Smooth muscle cell (in vitro differentiated cells): ENCODE measurements around the gene ME3. TPM values are rescaled to one million over a fixed set of nuclear protein-coding genes. Genes with fewer than 3 reads are reported as not detected.

Experiments
- DNase-seq: peaks from one replicate; lab custom pipeline; 2025; ENCODE audit not compliant: unreplicated experiment; lab: John Stamatoyannopoulos, UW
- H2AFZ ChIP-seq: fragments of 200-600 bp; sonication (generic); 2 replicates; pipeline ENCODE4 v1.6.0; 2016; ENCODE audit warnings: antibody characterized with exemption, low read depth, mild to moderate bottlenecking
- H3F3A ChIP-seq: fragments of 200-600 bp; sonication (generic); 2 replicates; pipeline ENCODE4 v1.6.0; 2017; ENCODE audit warnings: antibody characterized with exemption, low read depth
- H3K27ac ChIP-seq: fragments of 200-600 bp; sonication (generic); 2 replicates; pipeline ENCODE4 v1.5.1; 2016; ENCODE audit warnings: low read depth, mild to moderate bottlenecking
- H3K27me3 ChIP-seq: fragments of 200-600 bp; sonication (generic); 2 replicates; pipeline ENCODE4 v1.6.1; 2016; ENCODE audit warnings: low read depth, mild to moderate bottlenecking
- H3K36me3 ChIP-seq: fragments of 200-600 bp; sonication (generic); 2 replicates; pipeline ENCODE4 v1.5.1; 2016; ENCODE audit warnings: low read depth
- H3K4me1 ChIP-seq: fragments of 200-600 bp; sonication (generic); 2 replicates; pipeline ENCODE4 v1.5.1; 2016; ENCODE audit warnings: low read depth
- H3K4me2 ChIP-seq: fragments of 200-600 bp; sonication (generic); 2 replicates; pipeline ENCODE4 v1.6.0; 2016; ENCODE audit warnings: mild to moderate bottlenecking
- H3K4me3 ChIP-seq: fragments of 200-600 bp; sonication (generic); 2 replicates; pipeline ENCODE4 v1.5.1; 2016; ENCODE audit warnings: mild to moderate bottlenecking
- H3K79me2 ChIP-seq: fragments of 200-600 bp; sonication (generic); 2 replicates; pipeline ENCODE4 v1.6.0; 2016; ENCODE audit warnings: low read depth, mild to moderate bottlenecking
- H3K9ac ChIP-seq: fragments of 200-600 bp; sonication (generic); 2 replicates; pipeline ENCODE4 v1.6.0; 2016; ENCODE audit warnings: low read depth
- H3K9me3 ChIP-seq: fragments of 200-600 bp; sonication (generic); replicated peaks from 2 replicates; pipeline ENCODE4 v1.5.1; 2016; ENCODE audit warnings: low read depth
- H4K20me1 ChIP-seq: fragments of 200-600 bp; sonication (generic); 2 replicates; pipeline ENCODE4 v1.6.0; 2016; ENCODE audit warnings: low read depth
- WGBS: methylation state at CpG from one replicate; pipeline ENCODE4 v1.1.7; 2016; ENCODE audit warnings: low lambda C conversion rate; 5-methylcytosine and 5-hydroxymethylcytosine counted together
- polyA plus RNA-seq: library from polyadenylated mRNA; unstranded; fragments of >200 nt; fragmentation: Nextera tagmentation; extraction: Ambion mirVana; gene quantifications from 2 replicates; pipeline ENCODE4 v1.2.1, GENCODE V29; 2016
- total RNA-seq: library from RNA; depleted of rRNA; stranded (reverse); fragments of >200 nt; gene quantifications from 2 replicates; pipeline ENCODE4 v1.2.3, GENCODE V29; 2014
- TF ChIP-seq, protein P1 (sequence below): fragments of 200-600 bp; sonication (generic); IDR thresholded peaks from 2 replicates; pipeline ENCODE4 v1.5.1; 2017; ENCODE audit warnings: borderline replicate concordance, mild to moderate bottlenecking, antibody characterized with exemption; ENCODE audit not compliant: insufficient read depth, poor library complexity, severe bottlenecking

ME3 gene
- total and polyA plus RNA-seq, 2 experiments from 2014 or later: 4.2 to 8.4 TPM

- H3K4me1 ChIP-seq: peaks cover 4% of the 10 kb centered on the region
- no peaks in the 10 kb centered on the region for H3K79me2 ChIP-seq
- 96% methylated on average over 2 of the region's 2 CpGs for WGBS
- H4K20me1 ChIP-seq: no peaks in the 10 kb centered on the region
- TF ChIP-seq, protein P1, sequence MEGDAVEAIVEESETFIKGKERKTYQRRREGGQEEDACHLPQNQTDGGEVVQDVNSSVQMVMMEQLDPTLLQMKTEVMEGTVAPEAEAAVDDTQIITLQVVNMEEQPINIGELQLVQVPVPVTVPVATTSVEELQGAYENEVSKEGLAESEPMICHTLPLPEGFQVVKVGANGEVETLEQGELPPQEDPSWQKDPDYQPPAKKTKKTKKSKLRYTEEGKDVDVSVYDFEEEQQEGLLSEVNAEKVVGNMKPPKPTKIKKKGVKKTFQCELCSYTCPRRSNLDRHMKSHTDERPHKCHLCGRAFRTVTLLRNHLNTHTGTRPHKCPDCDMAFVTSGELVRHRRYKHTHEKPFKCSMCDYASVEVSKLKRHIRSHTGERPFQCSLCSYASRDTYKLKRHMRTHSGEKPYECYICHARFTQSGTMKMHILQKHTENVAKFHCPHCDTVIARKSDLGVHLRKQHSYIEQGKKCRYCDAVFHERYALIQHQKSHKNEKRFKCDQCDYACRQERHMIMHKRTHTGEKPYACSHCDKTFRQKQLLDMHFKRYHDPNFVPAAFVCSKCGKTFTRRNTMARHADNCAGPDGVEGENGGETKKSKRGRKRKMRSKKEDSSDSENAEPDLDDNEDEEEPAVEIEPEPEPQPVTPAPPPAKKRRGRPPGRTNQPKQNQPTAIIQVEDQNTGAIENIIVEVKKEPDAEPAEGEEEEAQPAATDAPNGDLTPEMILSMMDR: no peak
- no peaks in the 10 kb centered on the region for H3F3A ChIP-seq
- H3K4me3 ChIP-seq: no peak overlapping the region
- no peaks in the 10 kb centered on the region for H3K36me3 ChIP-seq
- no peak overlapping the region for H3K27ac ChIP-seq
- no peaks in the 10 kb centered on the region for H3K27me3 ChIP-seq
- no peaks in the 10 kb centered on the region for H3K9me3 ChIP-seq
- H2AFZ ChIP-seq: no peak overlapping the region
- no peak overlapping the region for H3K9ac ChIP-seq
- no peak for DNase-seq
- H3K4me2 ChIP-seq: no peak overlapping the region
These were observed 177.1 kb downstream of the ME3 start for GRCh38 chr11:86495351-86495750.

DNA sequence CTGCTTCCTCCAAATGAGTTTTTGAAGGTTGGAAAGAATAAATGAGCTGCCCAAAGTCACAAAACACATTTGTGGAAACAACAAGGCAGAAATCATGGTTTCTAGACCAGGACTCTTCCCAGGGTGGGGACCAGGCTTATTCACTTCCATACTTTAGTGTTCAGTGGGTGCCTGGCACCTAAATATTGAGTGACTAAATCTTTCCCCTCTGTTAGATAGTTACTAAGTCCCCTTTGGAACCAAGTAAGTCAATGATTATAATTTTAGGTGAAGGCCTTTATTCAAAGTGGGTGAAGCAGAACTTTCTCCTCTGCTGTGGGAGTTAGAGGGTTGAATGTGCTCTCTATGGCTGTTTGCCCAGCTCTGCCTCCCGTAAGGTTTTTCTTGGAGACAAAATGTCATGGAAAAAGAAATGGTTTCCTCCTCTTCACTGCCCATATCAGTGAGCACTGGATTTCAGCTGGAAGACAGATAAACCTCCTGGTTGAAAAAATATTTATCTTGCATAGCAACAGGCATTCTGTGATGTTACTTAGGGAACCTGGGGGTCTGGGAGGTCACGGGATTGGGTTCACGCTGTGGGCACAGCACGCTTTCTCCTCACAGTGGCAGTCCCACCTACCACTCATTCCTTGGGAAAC is 179.9 kb downstream of the ME3 start:
- Histone ChIP-seq H3K36me3 (no peaks in the 10 kb centered on the region), H3K27ac (no peak overlapping the region), H4K20me1 (no peaks in the 10 kb centered on the region), H3K4me2 (no peak overlapping the region), H3K4me3 (no peak overlapping the region), H3K9me3 (no peaks in the 10 kb centered on the region), H3K4me1 (peaks cover 4% of the 10 kb centered on the region), H3F3A (no peaks in the 10 kb centered on the region), H3K79me2 (no peaks in the 10 kb centered on the region), H3K9ac (no peak overlapping the region), H3K27me3 (no peaks in the 10 kb centered on the region), H2AFZ (no peak overlapping the region)
- no peak for DNase-seq
- 88% methylated on average over 4 of the region's 4 CpGs for WGBS
- TF ChIP-seq, protein P1: no peak

GRCh38 chr11:86491027-86491426 is 181.4 kb downstream of the ME3 start:
- Histone ChIP-seq H3K27ac (no peak overlapping the region), H3K9ac (no peak overlapping the region), H3K9me3 (no peaks in the 10 kb centered on the region), H3K4me2 (no peak overlapping the region), H3K27me3 (no peaks in the 10 kb centered on the region), H4K20me1 (no peaks in the 10 kb centered on the region), H3K36me3 (no peaks in the 10 kb centered on the region), H3K4me1 (peaks cover 4% of the 10 kb centered on the region), H3K79me2 (no peaks in the 10 kb centered on the region), H3F3A (no peaks in the 10 kb centered on the region), H2AFZ (no peak overlapping the region), H3K4me3 (no peak overlapping the region)
- TF ChIP-seq, protein P1: no peak
- 93% methylated on average over 4 of the region's 4 CpGs for WGBS
- no peak for DNase-seq

DNA sequence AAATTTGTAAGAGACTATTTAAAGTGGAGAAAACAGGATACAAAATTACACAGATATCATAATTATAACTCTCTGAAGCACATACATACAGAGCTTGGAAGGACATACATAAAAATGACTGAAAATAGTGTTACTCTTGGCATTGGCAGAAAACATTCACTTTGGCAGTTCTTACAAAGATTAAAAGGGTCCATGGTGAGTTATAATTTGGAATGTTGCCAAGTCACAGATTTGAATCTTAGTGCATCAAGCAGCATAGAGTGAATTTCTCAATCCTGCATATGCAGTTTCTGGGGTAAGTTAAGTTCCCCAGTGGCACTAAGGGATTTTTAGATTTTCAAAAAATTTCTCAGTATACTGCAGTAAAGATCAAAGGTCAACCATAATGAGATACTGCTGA is 181.8 kb downstream of the ME3 start:
- Histone ChIP-seq H3K4me1 (peaks cover 3% of the 10 kb centered on the region), H3K9ac (no peak overlapping the region), H3K27ac (no peak overlapping the region), H3K9me3 (no peaks in the 10 kb centered on the region), H3F3A (no peaks in the 10 kb centered on the region), H3K79me2 (no peaks in the 10 kb centered on the region), H2AFZ (no peak overlapping the region), H3K4me2 (no peak overlapping the region), H3K4me3 (no peak overlapping the region), H3K27me3 (no peaks in the 10 kb centered on the region), H3K36me3 (no peaks in the 10 kb centered on the region), H4K20me1 (no peaks in the 10 kb centered on the region)
- TF ChIP-seq, protein P1: no peak
- DNase-seq: no peak
